Effector memory CD4-positive, alpha-beta T cell (primary cell): ENCODE data around the gene VPS25.
A peak's percentile ranks its signal among the peaks of the same experiment; 100 is the strongest.
"Not testable (repeated sequence)": the region's sequence is repeated elsewhere in the genome, so short reads cannot be mapped to it uniquely, and the experiment has no call there.

Experiments used
- DNase-seq, 3 donors: peaks; one replicate each; pipeline ENCODE4 v3.0.0-alpha.2; 2020
- H3K27ac ChIP-seq: 2 replicates; pipeline ENCODE4 v1.7.0; 2013; ENCODE audit warnings: mild to moderate bottlenecking, low read length, moderate library complexity; ENCODE audit not compliant: insufficient read depth, poor library complexity, severe bottlenecking
- H3K27me3 ChIP-seq: replicated peaks from 2 replicates; pipeline ENCODE4 v1.7.0; 2013; ENCODE audit warnings: mild to moderate bottlenecking, low read length; ENCODE audit not compliant: insufficient read depth, control insufficient read depth, poor library complexity, severe bottlenecking
- H3K36me3 ChIP-seq: 2 replicates; pipeline ENCODE4 v1.7.0; 2013; ENCODE audit warnings: mild to moderate bottlenecking, low read length, moderate library complexity; ENCODE audit not compliant: control insufficient read depth, insufficient read depth
- H3K4me1 ChIP-seq: 2 replicates; pipeline ENCODE4 v1.7.0; 2013; ENCODE audit warnings: low read length, mild to moderate bottlenecking; ENCODE audit not compliant: control insufficient read depth, insufficient read depth, poor library complexity, severe bottlenecking
- H3K4me3 ChIP-seq: 2 replicates; pipeline ENCODE4 v1.7.0; 2013; ENCODE audit warnings: low read length, low read depth, mild to moderate bottlenecking; ENCODE audit not compliant: insufficient read depth, poor library complexity, severe bottlenecking
- H3K9me3 ChIP-seq: 2 replicates; pipeline ENCODE4 v1.7.0; 2013; ENCODE audit warnings: mild to moderate bottlenecking, low read length, moderate library complexity; ENCODE audit not compliant: control insufficient read depth

Gene VPS25

GRCh38 chr17:42768006-42768405 lies 5.2 kb upstream of the VPS25 start:
- H3K9me3 ChIP-seq, H3K36me3 ChIP-seq, DNase-seq, H3K4me1 ChIP-seq, H3K27ac ChIP-seq, H3K4me3 ChIP-seq: not testable (repeated sequence)
- peaks cover 10% of the 10 kb centered on the region for H3K27me3 ChIP-seq

GRCh38 chr17:42769964-42770363 lies 3.3 kb upstream of the VPS25 start:
- not testable (repeated sequence) for DNase-seq, H3K9me3 ChIP-seq, H3K4me3 ChIP-seq, H3K4me1 ChIP-seq, H3K27me3 ChIP-seq, H3K36me3 ChIP-seq, H3K27ac ChIP-seq

- DNase-seq = no peak
Observed at GRCh38 chr17:42772945-42773289, 332 bp upstream of the VPS25 start.

GRCh38 chr17:42774066-42774745 lies 957 bp downstream of the VPS25 start:
- H3K27ac ChIP-seq = no peak overlapping the region
- no peaks in the 10 kb centered on the region for H3K27me3 ChIP-seq
- peaks cover 6% of the 10 kb centered on the region for H3K4me1 ChIP-seq
- H3K9me3 ChIP-seq = no peaks in the 10 kb centered on the region
- DNase-seq = no peak
- H3K36me3 ChIP-seq = peaks cover 34% of the 10 kb centered on the region
- H3K4me3 ChIP-seq = peak overlapping the region; percentile 85

More at GRCh38 chr17:42772945-42773289, 332 bp upstream of the VPS25 start:
- Histone ChIP-seq H3K4me3 (peak overlapping the region; percentile 85), H3K36me3 (peaks cover 21% of the 10 kb centered on the region), H3K9me3 (no peaks in the 10 kb centered on the region), H3K4me1 (peaks cover 6% of the 10 kb centered on the region), H3K27me3 (no peaks in the 10 kb centered on the region), H3K27ac (peak overlapping the region; percentile 81)

GRCh38 chr17:42775534-42776098 lies 2.4 kb downstream of the VPS25 start:
- Histone ChIP-seq H3K9me3 (no peaks in the 10 kb centered on the region), H3K36me3 (peaks cover 42% of the 10 kb centered on the region), H3K27ac (no peak overlapping the region), H3K27me3 (peaks cover 5% of the 10 kb centered on the region), H3K4me1 (peaks cover 10% of the 10 kb centered on the region), H3K4me3 (no peak overlapping the region)
- DNase-seq = no peak

- Histone ChIP-seq H3K9me3 (no peaks in the 10 kb centered on the region), H3K4me3 (no peak overlapping the region), H3K27me3 (peaks cover 34% of the 10 kb centered on the region), H3K27ac (no peak overlapping the region), H3K4me1 (peaks cover 16% of the 10 kb centered on the region), H3K36me3 (peaks cover 42% of the 10 kb centered on the region)
- no peak for DNase-seq
Observed at GRCh38 chr17:42778570-42778969, 5.3 kb downstream of the VPS25 start.

GRCh38 chr17:42779304-42779935 lies 6.2 kb downstream of the VPS25 start:
- no peak for DNase-seq
- Histone ChIP-seq H3K4me1 (peaks cover 14% of the 10 kb centered on the region), H3K27me3 (peaks cover 43% of the 10 kb centered on the region), H3K27ac (no peak overlapping the region), H3K36me3 (peaks cover 41% of the 10 kb centered on the region), H3K9me3 (no peaks in the 10 kb centered on the region), H3K4me3 (no peak overlapping the region)

GRCh38 chr17:42779936-42780850 lies 6.9 kb downstream of the VPS25 start, which contains the start of gene WNK4:
Gene WNK4, plus strand, starts transcription at chr17:42780610. Its CDS starts 89 bp downstream, at chr17:42780699.
- peaks cover 34% of the 10 kb centered on the region for H3K36me3 ChIP-seq
- no peaks in the 10 kb centered on the region for H3K9me3 ChIP-seq
- H3K27ac ChIP-seq = no peak within 1 kb of the TSS
- H3K4me1 ChIP-seq = peaks cover 19% of the 10 kb centered on the region
- no peak for DNase-seq
- no peak within 1 kb of the TSS for H3K4me3 ChIP-seq
- peaks cover 50% of the 10 kb centered on the region for H3K27me3 ChIP-seq

- Histone ChIP-seq H3K4me1 (peaks cover 21% of the 10 kb centered on the region), H3K9me3 (no peaks in the 10 kb centered on the region), H3K4me3 (no peak overlapping the region), H3K36me3 (peaks cover 31% of the 10 kb centered on the region), H3K27me3 (peaks cover 57% of the 10 kb centered on the region), H3K27ac (no peak overlapping the region)
- DNase-seq = no peak
Observed at GRCh38 chr17:42780851-42781638, 7.8 kb downstream of the VPS25 start.
